Mucosa of gallbladder (tissue), 1 donor: Measurements from ENCODE around the gene NPM3. TPM values are rescaled to one million over a fixed set of nuclear protein-coding genes. Genes with fewer than 3 reads are reported as not detected.

Source experiments
- DNase-seq: peaks from one replicate; pipeline ENCODE4 v3.0.0-alpha.2; 2020; ENCODE audit warnings: low spot score
- total RNA-seq: library from RNA; stranded (reverse); gene quantifications from one replicate; pipeline ENCODE4 v1.2.1, GENCODE V29; 2021
- donor health status: DM: no; HTN: no; CAD: no.

Gene NPM3
- total RNA-seq, 1 donor from 2014 or later, result 17.7 TPM

GRCh38 chr10:101775273-101776160 is 7.7 kb downstream of the NPM3 start, which contains the start of gene FGF8:
Gene FGF8, minus strand, starts transcription at chr10:101776114. Its CDS starts 214 bp downstream, at chr10:101775900.
- DNase-seq, result no peak

GRCh38 chr10:101774589-101775272 is 8.5 kb downstream of the NPM3 start:
- DNase-seq, result no peak

- peak; percentile 31 for DNase-seq
Measured at GRCh38 chr10:101773923-101774588, 9.2 kb downstream of the NPM3 start.

- DNase-seq, result no peak
Measured at GRCh38 chr10:101772895-101773761, 10.1 kb downstream of the NPM3 start.

GRCh38 chr10:101772017-101772894 is 11.0 kb downstream of the NPM3 start:
- DNase-seq, result no peak

- no peak for DNase-seq
Measured at GRCh38 chr10:101771380-101771779, 11.9 kb downstream of the NPM3 start.

GRCh38 chr10:101770331-101771215 is 12.7 kb downstream of the NPM3 start:
- DNase-seq, result no peak

GRCh38 chr10:101769541-101770180 is 13.6 kb downstream of the NPM3 start:
- DNase-seq, result no peak

- DNase-seq, result no peak
Measured at GRCh38 chr10:101768791-101769170, 14.5 kb downstream of the NPM3 start.

GRCh38 chr10:101767966-101768790 is 15.1 kb downstream of the NPM3 start:
- no peak for DNase-seq

GRCh38 chr10:101767600-101767945 is 15.7 kb downstream of the NPM3 start:
- no peak for DNase-seq

- DNase-seq, result no peak
Measured at GRCh38 chr10:101766753-101767599, 16.3 kb downstream of the NPM3 start.

GRCh38 chr10:101766306-101766705 is 16.9 kb downstream of the NPM3 start:
- DNase-seq, result no peak

GRCh38 chr10:101763141-101763846 is 20.0 kb downstream of the NPM3 start:
- no peak for DNase-seq

GRCh38 chr10:101762736-101763135 is 20.5 kb downstream of the NPM3 start:
- no peak for DNase-seq

- no peak for DNase-seq
Measured at GRCh38 chr10:101761226-101761625, 22.0 kb downstream of the NPM3 start.
